BLaER1 treated with 17β-estradiol and CSF1 and Interleukin-3, amounts not matched to agents 10 nM and 100 nM (cell line): ENCODE results near the gene SEPTIN10.

Experiments
- H3K27ac ChIP-seq, 11 experiments: shearing (Covaris generic); formaldehyde crosslinking; 2 replicates each; pipeline ENCODE4 v1.8.1; 2022
- H3K27me3 ChIP-seq, 11 experiments: shearing (Covaris generic); formaldehyde crosslinking; 2 replicates each; pipeline ENCODE4 v1.8.1; 2022
- H3K36me3 ChIP-seq, 11 experiments: shearing (Covaris generic); formaldehyde crosslinking; 2 replicates each; pipeline ENCODE4 v1.8.1; 2022
- H3K4me1 ChIP-seq, 10 experiments: shearing (Covaris generic); formaldehyde crosslinking; 2 replicates each; pipeline ENCODE4 v1.8.1; 2022
- H3K4me2 ChIP-seq, 11 experiments: shearing (Covaris generic); formaldehyde crosslinking; 2 replicates each; pipeline ENCODE4 v1.8.1; 2022
- H3K4me3 ChIP-seq, 10 experiments: shearing (Covaris generic); formaldehyde crosslinking; 2 replicates each; pipeline ENCODE4 v1.8.1; 2022
- H3K9ac ChIP-seq, 11 experiments: shearing (Covaris generic); formaldehyde crosslinking; 2 replicates each; pipeline ENCODE4 v1.8.1; 2022
- H3K9me3 ChIP-seq, 11 experiments: shearing (Covaris generic); formaldehyde crosslinking; replicated peaks in 1 of 11; 2 replicates each; pipeline ENCODE4 v1.8.1; 2022
- H4K20me1 ChIP-seq, 11 experiments: shearing (Covaris generic); formaldehyde crosslinking; 2 replicates each; pipeline ENCODE4 v1.8.1; 2022
- Cebpa-rat ChIP-seq, 11 experiments: shearing (Covaris generic); IDR thresholded peaks; 2 replicates each; pipeline ENCODE4 v1.8.1; 2022

The SEPTIN10 gene

DNA sequence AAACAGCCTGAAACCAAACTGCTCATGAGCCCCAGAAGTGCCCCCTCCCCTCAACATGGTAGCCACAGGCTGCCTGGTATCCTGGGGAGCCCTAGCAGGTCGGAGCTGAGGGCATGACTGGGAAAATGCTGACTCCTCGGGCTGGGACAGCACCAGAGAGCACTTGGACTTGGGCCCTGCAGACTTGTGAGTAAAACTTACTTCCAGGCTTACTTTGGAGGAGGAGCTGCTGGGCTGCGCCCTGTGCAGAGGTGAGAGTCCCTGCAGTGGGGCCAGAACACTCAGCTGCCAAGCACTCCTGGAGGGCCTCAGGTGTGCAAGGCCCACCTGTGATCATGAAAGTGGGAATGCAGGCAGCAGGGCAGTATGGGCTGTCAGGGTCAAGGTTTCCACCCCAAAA is 119.4 kb downstream of the SEPTIN10 start:
- peaks cover 24 to 33% (median 29%) of the 10 kb centered on the region in 10 experiments for H3K4me1 ChIP-seq
- no peaks in the 10 kb centered on the region for H3K27me3 ChIP-seq
- H4K20me1 ChIP-seq, result peaks cover 0 to 27% (median 15%) of the 10 kb centered on the region in 11 experiments; a peak in 13 of 22 replicates
- peaks cover 7 to 22% (median 13%) of the 10 kb centered on the region in 11 experiments; a peak in 20 of 22 replicates for H3K9me3 ChIP-seq
- peaks cover 39 to 84% (median 69%) of the 10 kb centered on the region in 11 experiments for H3K36me3 ChIP-seq
- no peak overlapping the region for H3K4me2 ChIP-seq
- no peak overlapping the region for H3K9ac ChIP-seq
- no peak for TF ChIP-seq Cebpa-rat (IDR thresholded peaks at IDR 0.05)
- H3K27ac ChIP-seq, result no peak overlapping the region
- no peak overlapping the region for H3K4me3 ChIP-seq

GRCh38 chr2:109493176-109493935 is 120.4 kb downstream of the SEPTIN10 start:
- H3K36me3 ChIP-seq, result peaks cover 39 to 94% (median 76%) of the 10 kb centered on the region in 11 experiments
- H3K4me2 ChIP-seq, result no peak overlapping the region
- H3K4me3 ChIP-seq, result no peak overlapping the region
- H3K27me3 ChIP-seq, result no peaks in the 10 kb centered on the region
- H3K27ac ChIP-seq, result no peak overlapping the region
- H4K20me1 ChIP-seq, result peaks cover 0 to 27% (median 8%) of the 10 kb centered on the region in 11 experiments; a peak in 11 of 22 replicates
- no peak overlapping the region for H3K9ac ChIP-seq
- H3K4me1 ChIP-seq, result peaks cover 14 to 33% (median 22%) of the 10 kb centered on the region in 10 experiments
- peaks cover 7 to 22% (median 13%) of the 10 kb centered on the region in 11 experiments; a peak in 20 of 22 replicates for H3K9me3 ChIP-seq
- no peak for TF ChIP-seq Cebpa-rat (IDR thresholded peaks at IDR 0.05)
